H1 (cell line): ENCODE results near the gene OR6C70. TPM values are rescaled to one million over a fixed set of nuclear protein-coding genes. Genes with fewer than 3 reads are reported as not detected.

Experiments used
- CTCF ChIA-PET: fragments of 300-600 bp; sonication (Branson Sonifier 250); formaldehyde crosslinking; loops from one replicate; lab custom pipeline; 2021; ENCODE audit not compliant: partially characterized antibody; lab: Charles Lee
- POLR2A ChIA-PET: fragments of 300-600 bp; sonication (Branson Sonifier 250); formaldehyde crosslinking; loops from one replicate; lab custom pipeline; 2021; ENCODE audit warnings: inconsistent platforms; ENCODE audit not compliant: partially characterized antibody; lab: Charles Lee
- DNase-seq, 2 experiments: peaks; one replicate each; pipeline versions ENCODE4 v3.0.0 to v3.0.0-alpha.2; 2010 to 2022; ENCODE audit warnings: low spot score in 2 of 2, low read depth in 1 of 2, mixed read lengths in 1 of 2
- FAIRE-seq: peaks from 2 replicates; lab custom pipeline; 2011; peaks lifted over from hg19 to GRCh38; lab: Jason Lieb, UNC
- H2AFZ ChIP-seq: 2 replicates; pipeline ENCODE4 v1.8.1; 2012; ENCODE audit warnings: low read length, inconsistent platforms
- H2AK5ac ChIP-seq: 2 replicates; pipeline ENCODE4 v1.6.1; 2013; ENCODE audit warnings: low read depth, low read length
- H2BK120ac ChIP-seq: replicated peaks from 2 replicates; pipeline ENCODE3; 2013; ENCODE audit warnings: low read depth, low read length, inconsistent platforms
- H2BK12ac ChIP-seq: 2 replicates; pipeline ENCODE4 v1.6.1; 2013; ENCODE audit warnings: low read depth, low read length
- H2BK15ac ChIP-seq: 2 replicates; pipeline ENCODE4 v1.6.1; 2013; ENCODE audit warnings: low read length
- H2BK20ac ChIP-seq: 2 replicates; pipeline ENCODE4 v1.6.1; 2013; ENCODE audit warnings: low read length
- H2BK5ac ChIP-seq: 2 replicates; pipeline ENCODE4 v1.6.1; 2013; ENCODE audit warnings: low read depth, low read length
- H3K14ac ChIP-seq: 2 replicates; pipeline ENCODE4 v1.6.1; 2013; ENCODE audit warnings: inconsistent platforms; ENCODE audit not compliant: insufficient read length
- H3K18ac ChIP-seq: 2 replicates; pipeline ENCODE4 v1.6.1; 2013; ENCODE audit warnings: low read length; ENCODE audit errors: extremely low read depth
- H3K23ac ChIP-seq: 2 replicates; pipeline ENCODE4 v1.6.1; 2013; ENCODE audit warnings: inconsistent platforms; ENCODE audit not compliant: insufficient read length
- H3K23me2 ChIP-seq: 2 replicates; pipeline ENCODE4 v1.6.1; 2013; ENCODE audit warnings: low read depth, low read length
- H3K27ac ChIP-seq: 2 replicates; pipeline ENCODE4 v1.6.1; 2011; ENCODE audit warnings: low read depth, low read length, inconsistent platforms
- H3K27me3 ChIP-seq, 4 experiments: replicated peaks in 1 of 4; 1 replicate in 1 of 4; 2 replicates in 3 of 4; pipeline versions ENCODE4 v1.6.1 to v1.8.1; 2011 to 2013; ENCODE audit warnings: low read length in 3 of 4, mild to moderate bottlenecking in 3 of 4, inconsistent platforms in 2 of 4, mixed read lengths in 2 of 4, moderate library complexity in 1 of 4; ENCODE audit not compliant: control insufficient read depth in 3 of 4, insufficient read depth in 3 of 4; ENCODE audit errors: extremely low read depth in 1 of 4
- H3K36me3 ChIP-seq, 4 experiments: 2 replicates each; pipeline versions ENCODE4 v1.6.1 to v1.8.1; 2011 to 2013; ENCODE audit warnings: mild to moderate bottlenecking in 4 of 4, low read length in 3 of 4, moderate library complexity in 2 of 4, control low read depth in 1 of 4, inconsistent platforms in 1 of 4; ENCODE audit not compliant: insufficient read depth in 4 of 4, control insufficient read depth in 2 of 4
- H3K4ac ChIP-seq: replicated peaks from 2 replicates; pipeline ENCODE3; 2013; ENCODE audit warnings: low read length, low read depth, mixed read lengths, inconsistent platforms; ENCODE audit not compliant: insufficient read length
- H3K4me1 ChIP-seq, 4 experiments: replicated peaks in 1 of 4; 1 replicate in 1 of 4; 2 replicates in 3 of 4; pipeline versions ENCODE4 v1.6.1 to v1.8.1; 2011 to 2013; ENCODE audit warnings: low read length in 3 of 4, inconsistent platforms in 2 of 4, mixed read lengths in 1 of 4; ENCODE audit not compliant: insufficient read depth in 4 of 4, control insufficient read depth in 3 of 4
- H3K4me2 ChIP-seq, 2 experiments: 2 replicates each; pipeline versions ENCODE4 v1.6.1 to v1.8.1; 2011 to 2013; ENCODE audit warnings: low read depth in 2 of 2, low read length in 2 of 2, control low read depth in 1 of 2, inconsistent platforms in 1 of 2, mild to moderate bottlenecking in 1 of 2; ENCODE audit not compliant: insufficient read depth in 1 of 2
- H3K4me3 ChIP-seq, 4 experiments: fragments of 200-600, 300-600 bp in 1 of 4; sonication (generic), shearing (Covaris generic), sonication (Bioruptor Twin) in 1 of 4; 2 replicates each; pipeline versions ENCODE4 v1.5.1 to v1.8.1; 2011 to 2016; ENCODE audit warnings: low read length in 4 of 4, low read depth in 3 of 4, control low read depth in 2 of 4, inconsistent platforms in 2 of 4, mild to moderate bottlenecking in 2 of 4, mixed read lengths in 1 of 4, moderate library complexity in 1 of 4; ENCODE audit not compliant: insufficient read depth in 2 of 4; ENCODE audit errors: extremely low read depth in 1 of 4
- H3K56ac ChIP-seq: replicated peaks from 2 replicates; pipeline ENCODE3; 2013; ENCODE audit warnings: low read depth, mild to moderate bottlenecking, mixed read lengths, low read length, inconsistent platforms; ENCODE audit not compliant: insufficient read length
- H3K79me1 ChIP-seq: 2 replicates; pipeline ENCODE4 v1.6.1; 2013; ENCODE audit warnings: low read depth, low read length, control low read depth
- H3K79me2 ChIP-seq, 2 experiments: 2 replicates each; pipeline versions ENCODE4 v1.6.1 to v1.8.1; 2012 to 2013; ENCODE audit warnings: low read length in 2 of 2, mild to moderate bottlenecking in 2 of 2, inconsistent platforms in 1 of 2; ENCODE audit not compliant: insufficient read depth in 2 of 2, control insufficient read depth in 1 of 2
- H3K9ac ChIP-seq, 4 experiments: replicated peaks in 1 of 4; 1 replicate in 1 of 4; 2 replicates in 3 of 4; pipeline versions ENCODE4 v1.6.1 to v1.8.1; 2011 to 2013; ENCODE audit warnings: low read depth in 3 of 4, low read length in 3 of 4, control low read depth in 2 of 4, mild to moderate bottlenecking in 2 of 4, moderate library complexity in 2 of 4, inconsistent platforms in 1 of 4; ENCODE audit errors: extremely low read depth in 1 of 4
- H3K9me3 ChIP-seq, 2 experiments: 2 replicates each; pipeline versions ENCODE4 v1.6.1 to v1.8.1; 2012 to 2013; ENCODE audit warnings: mild to moderate bottlenecking in 2 of 2, moderate library complexity in 2 of 2, control low read depth in 1 of 2, inconsistent platforms in 1 of 2, low read depth in 1 of 2, low read length in 1 of 2, mixed read lengths in 1 of 2; ENCODE audit not compliant: insufficient read depth in 2 of 2
- H4K20me1 ChIP-seq, 2 experiments: replicated peaks in 1 of 2; 2 replicates each; pipeline versions ENCODE3 to v1.8.1; 2011 to 2013; ENCODE audit warnings: inconsistent platforms in 2 of 2, low read length in 2 of 2, mild to moderate bottlenecking in 1 of 2; ENCODE audit not compliant: insufficient read depth in 2 of 2, control insufficient read depth in 1 of 2
- H4K5ac ChIP-seq: 2 replicates; pipeline ENCODE4 v1.6.1; 2013; ENCODE audit warnings: low read length, low read depth, mixed read lengths, inconsistent platforms; ENCODE audit not compliant: insufficient read length
- H4K8ac ChIP-seq: 2 replicates; pipeline ENCODE4 v1.8.0; 2013; ENCODE audit warnings: mild to moderate bottlenecking, moderate library complexity, low read length, inconsistent platforms; ENCODE audit not compliant: insufficient read depth; ENCODE audit errors: extremely low read depth
- H4K91ac ChIP-seq: replicated peaks from 2 replicates; pipeline ENCODE3; 2013; ENCODE audit warnings: low read length, mixed read lengths, inconsistent platforms; ENCODE audit not compliant: insufficient read length
- ASH2L ChIP-seq: fragments of 200-600, 300-600 bp; sonication (generic); IDR thresholded peaks from one replicate; pipeline ENCODE4 v1.7.1; 2017; ENCODE audit warnings: low read length
- BACH1 ChIP-seq: IDR thresholded peaks from 2 replicates; pipeline ENCODE4 v1.6.1; 2012; ENCODE audit warnings: low read length, improper control_type of control experiment
- CTBP2 ChIP-seq: IDR thresholded peaks from 2 replicates; pipeline ENCODE4 v1.7.0; 2011; ENCODE audit warnings: borderline replicate concordance, mild to moderate bottlenecking, moderate library complexity, mixed read lengths, low read length; ENCODE audit not compliant: insufficient read depth, insufficient read length
- TAF1 ChIP-seq: IDR thresholded peaks from 2 replicates; pipeline ENCODE4 v1.6.1; 2011; ENCODE audit warnings: mild to moderate bottlenecking, low read depth, low read length
- WGBS, 2 experiments: shearing (Covaris generic) in 1 of 2; methylation state at CpG; one replicate each; pipeline versions ENCODE4 v1.1.6 to v1.1.7; 2013 to 2015; ENCODE audit warnings: low lambda C conversion rate in 2 of 2, mixed read lengths in 2 of 2, inconsistent platforms in 1 of 2, low coverage in 1 of 2, missing lambda C conversion rate in 1 of 2; ENCODE audit not compliant: insufficient replicate concordance in 2 of 2, insufficient coverage in 1 of 2, insufficient read length in 1 of 2; ENCODE audit errors: extremely low coverage in 1 of 2, missing lambda C conversion rate in 1 of 2; 5-methylcytosine and 5-hydroxymethylcytosine counted together
- polyA plus RNA-seq, 7 experiments: library from polyadenylated mRNA; depleted of rRNA in 3 of 7; stranded (reverse) in 5 of 7; unstranded in 2 of 7; fragments of >200 nt in 5 of 7; fragments of 200-250 nt in 2 of 7; gene quantifications; 1 replicate in 5 of 7; 2 replicates in 1 of 7; 4 replicates in 1 of 7; pipeline versions ENCODE4 v1.2.1 to v1.2.3, GENCODE V29; 2011 to 2013; ENCODE audit warnings: missing spikeins in 2 of 7, mixed read lengths in 2 of 7
- total RNA-seq: library from RNA; stranded (reverse); fragmentation: NEBNext Ultra II Directional; extraction: Animal tissue kit (Norgen Biotek cat#: 25700); gene quantifications from 2 replicates; pipeline ENCODE4 v1.2.1, GENCODE V29; 2021

Gene OR6C70
- total and polyA plus RNA-seq, 2 of the 8 experiments (the other 6 are each of a cell fraction or from before 2014, with no cell fraction given) = not detected

DNA sequence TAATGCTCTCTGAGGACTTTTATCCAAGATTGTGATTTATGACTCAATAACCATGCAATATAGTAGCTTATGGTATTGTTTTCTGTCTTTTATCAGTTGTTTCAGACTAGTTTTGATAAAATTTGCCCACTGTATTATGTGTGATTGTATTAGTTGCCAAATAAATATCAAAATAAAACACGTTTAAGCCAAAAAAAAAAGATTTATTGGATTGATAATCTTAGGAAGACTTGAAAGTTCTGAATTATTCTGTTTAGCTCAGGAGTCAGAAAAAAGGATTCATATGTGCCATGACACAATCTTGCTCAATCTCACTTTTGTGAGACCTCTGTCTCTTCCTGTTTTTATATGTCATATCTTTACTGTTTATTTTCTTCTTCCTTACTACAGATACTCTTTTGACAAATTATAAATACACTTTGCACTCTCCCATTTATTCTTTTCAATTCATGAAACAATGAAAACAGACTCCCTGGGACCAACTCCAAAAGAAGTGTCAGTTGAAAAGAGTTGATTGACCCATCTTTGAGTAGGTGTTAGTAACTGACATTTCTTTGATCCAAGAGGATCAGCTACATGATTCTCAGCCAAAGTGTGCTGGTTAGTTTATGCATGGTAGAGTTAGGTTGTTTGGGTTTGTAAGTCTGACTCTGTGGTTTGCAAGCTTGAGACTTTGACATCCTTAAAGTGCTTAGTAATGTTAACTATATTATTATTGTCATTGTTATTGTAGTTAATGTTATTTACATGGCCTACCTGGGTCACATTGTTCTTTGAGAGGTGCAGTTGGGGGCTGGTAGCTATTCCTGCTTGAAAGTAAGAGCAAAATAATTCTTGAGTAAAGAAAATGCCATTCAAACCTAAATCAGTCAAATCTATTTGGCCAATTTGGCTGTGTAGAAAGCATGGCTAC, 41.4 kb downstream of the OR6C70 start:
- H2BK15ac ChIP-seq = no peak overlapping the region
- no peak overlapping the region for H3K27ac ChIP-seq
- no peak overlapping the region for H3K18ac ChIP-seq
- peak overlapping the region in 1 of 4 experiments; percentile 23; a peak in 2 of 8 replicates for H3K4me3 ChIP-seq
- H4K91ac ChIP-seq = no peak overlapping the region
- no peak overlapping the region for H4K5ac ChIP-seq
- no peaks in the 10 kb centered on the region for H4K20me1 ChIP-seq
- FAIRE-seq = no peak
- no peaks in the 10 kb centered on the region for H3K79me2 ChIP-seq
- WGBS, 2 experiments = 33% methylated on average over 1 of the region's 1 CpG; no CpG with 5 or more reads in 1 of the 2 experiments
- H3K27me3 ChIP-seq = no peaks in the 10 kb centered on the region
- H2BK20ac ChIP-seq = no peak overlapping the region
- no peak overlapping the region for H3K4ac ChIP-seq
- ChIA-PET CTCF (interaction anchor here (1.0 kb wide), 1 partner anchor 41 kb away, joined by 3 read pairs; the partner anchor contains the start of gene OR6C70), POLR2A (no interaction called here)
- no peak overlapping the region for H2BK12ac ChIP-seq
- H3K23me2 ChIP-seq = no peaks in the 10 kb centered on the region
- H4K8ac ChIP-seq = no peak overlapping the region
- H3K9me3 ChIP-seq = no peaks in the 10 kb centered on the region
- H2AK5ac ChIP-seq = no peak overlapping the region
- no peak for TF ChIP-seq CTBP2
- no peak for TF ChIP-seq ASH2L
- peak; percentile 53 for TF ChIP-seq BACH1
- no peak for TF ChIP-seq TAF1
- H3K36me3 ChIP-seq = no peaks in the 10 kb centered on the region
- peak overlapping the region; percentile 46 to 52 for H3K4me2 ChIP-seq
- H3K9ac ChIP-seq = no peak overlapping the region
- H3K79me1 ChIP-seq = no peaks in the 10 kb centered on the region
- H2BK120ac ChIP-seq = no peak overlapping the region
- no peak overlapping the region for H3K56ac ChIP-seq
- H2BK5ac ChIP-seq = no peak overlapping the region
- H3K4me1 ChIP-seq = peaks cover 0 to 8% (median 2%) of the 10 kb centered on the region in 4 experiments; a peak in 3 of 7 replicates
- no peak for DNase-seq
- H2AFZ ChIP-seq = no peak overlapping the region
- H3K23ac ChIP-seq = no peak overlapping the region
- H3K14ac ChIP-seq = no peak overlapping the region
